Neural cell (in vitro differentiated cells): Measurements from ENCODE around the gene NGFR. TPM values are rescaled to one million over a fixed set of nuclear protein-coding genes. Genes with fewer than 3 reads are reported as not detected.

Source experiments
- H2AFZ ChIP-seq: fragments of 200-600, 300-800 bp; sonication (generic), shearing (Covaris generic); 2 replicates; pipeline ENCODE4 v1.6.0; 2014; ENCODE audit warnings: low read depth, mild to moderate bottlenecking, antibody characterized with exemption, low read length, moderate library complexity
- H3F3A ChIP-seq: fragments of 200-600 bp; shearing (Covaris generic); 2 replicates; pipeline ENCODE4 v1.6.1; 2016; ENCODE audit warnings: mild to moderate bottlenecking, moderate library complexity, mixed read lengths, antibody characterized with exemption, low read length; ENCODE audit not compliant: insufficient read depth, poor library complexity, severe bottlenecking
- H3K27ac ChIP-seq: fragments of 200-600, 300-800 bp; sonication (generic), shearing (Covaris generic); 2 replicates; pipeline ENCODE4 v1.5.1; 2014; ENCODE audit warnings: mild to moderate bottlenecking, low read length, moderate library complexity
- H3K27me3 ChIP-seq: fragments of 300-800, 200-600 bp; sonication (generic), shearing (Covaris generic); 2 replicates; pipeline ENCODE4 v1.6.0; 2014; ENCODE audit warnings: mild to moderate bottlenecking, low read depth, low read length, moderate library complexity; ENCODE audit not compliant: insufficient read depth
- H3K36me3 ChIP-seq: fragments of 300-800, 200-600 bp; sonication (generic), shearing (Covaris generic); 2 replicates; pipeline ENCODE4 v1.5.1; 2014; ENCODE audit warnings: mild to moderate bottlenecking, antibody characterized with exemption, low read length, moderate library complexity; ENCODE audit not compliant: insufficient read depth
- H3K4me2 ChIP-seq: fragments of 300-800, 200-600 bp; sonication (generic), shearing (Covaris generic); 2 replicates; pipeline ENCODE4 v1.6.0; 2014; ENCODE audit warnings: mild to moderate bottlenecking, low read length
- H3K4me3 ChIP-seq: fragments of 300-800, 200-600 bp; sonication (generic), shearing (Covaris generic); 2 replicates; pipeline ENCODE4 v1.5.1; 2014; ENCODE audit warnings: mild to moderate bottlenecking, low read length, moderate library complexity
- H3K79me2 ChIP-seq: fragments of 200-600 bp; shearing (Covaris generic); replicated peaks from 2 replicates; pipeline ENCODE4 v1.6.0; 2014; ENCODE audit warnings: mild to moderate bottlenecking, low read length, moderate library complexity; ENCODE audit not compliant: insufficient read depth
- H3K9ac ChIP-seq: fragments of 300-800, 200-600 bp; sonication (generic), shearing (Covaris generic); 2 replicates; pipeline ENCODE4 v1.6.1; 2016; ENCODE audit warnings: mild to moderate bottlenecking, low read length, mixed read lengths
- H3K9me2 ChIP-seq: fragments of 200-600 bp; shearing (Covaris generic); 2 replicates; pipeline ENCODE4 v1.6.1; 2016; ENCODE audit warnings: mild to moderate bottlenecking, low read length, mixed read lengths; ENCODE audit not compliant: insufficient read depth
- H3K9me3 ChIP-seq: fragments of 200-600, 300-800 bp; sonication (generic), shearing (Covaris generic); 2 replicates; pipeline ENCODE4 v1.6.1; 2016; ENCODE audit warnings: mild to moderate bottlenecking, mixed run types, low read length, moderate library complexity, mixed read lengths
- H4K20me1 ChIP-seq: fragments of 200-600 bp; shearing (Covaris generic); 2 replicates; pipeline ENCODE4 v1.6.1; 2016; ENCODE audit warnings: mild to moderate bottlenecking, mixed run types; ENCODE audit not compliant: insufficient read depth
- CTCF ChIP-seq: fragments of 450-650 bp; IDR thresholded peaks from 2 replicates; pipeline ENCODE4 v1.5.1; 2014; ENCODE audit warnings: antibody characterized with exemption, mild to moderate bottlenecking, moderate library complexity; ENCODE audit not compliant: poor library complexity, severe bottlenecking
- EP300 ChIP-seq: fragments of 450-650 bp; conservative IDR thresholded peaks from 2 replicates; pipeline ENCODE4 v1.6.1; 2014; ENCODE audit warnings: antibody characterized with exemption, mild to moderate bottlenecking, moderate library complexity; ENCODE audit not compliant: poor library complexity, severe bottlenecking
- EZH2 ChIP-seq: fragments of 200-600, 300-800 bp; shearing (Covaris generic), sonication (generic); IDR thresholded peaks from 2 replicates; pipeline ENCODE4 v1.6.1; 2014; ENCODE audit warnings: antibody characterized with exemption, low read length, borderline replicate concordance, mild to moderate bottlenecking; ENCODE audit not compliant: insufficient read depth, poor library complexity, severe bottlenecking
- MXI1 ChIP-seq: fragments of 450-650 bp; conservative IDR thresholded peaks from 2 replicates; pipeline ENCODE4 v1.6.1; 2014; ENCODE audit warnings: antibody characterized with exemption, mild to moderate bottlenecking; ENCODE audit not compliant: poor library complexity, severe bottlenecking
- POLR2AphosphoS5 ChIP-seq: IDR thresholded peaks from 2 replicates; pipeline ENCODE4 v1.6.1; 2012
- RAD21 ChIP-seq: fragments of 450-650 bp; conservative IDR thresholded peaks from 2 replicates; pipeline ENCODE4 v1.6.1; 2014; ENCODE audit warnings: antibody characterized with exemption, mild to moderate bottlenecking, moderate library complexity
- SMC3 ChIP-seq: fragments of 450-650 bp; conservative IDR thresholded peaks from 2 replicates; pipeline ENCODE4 v1.6.1; 2014; ENCODE audit warnings: antibody characterized with exemption, mild to moderate bottlenecking, moderate library complexity; ENCODE audit not compliant: poor library complexity
- TAF1 ChIP-seq: IDR thresholded peaks from 2 replicates; pipeline ENCODE4 v1.6.1; 2012; ENCODE audit warnings: low read depth
- polyA plus RNA-seq: library from polyadenylated mRNA; depleted of rRNA; stranded (reverse); fragments of >200 nt; gene quantifications from 2 replicates; pipeline ENCODE4 v1.2.3, GENCODE V29; 2014
- TF ChIP-seq, protein P1 (sequence below): IDR thresholded peaks from 2 replicates; pipeline ENCODE4 v1.6.1; 2012; ENCODE audit warnings: borderline replicate concordance

The NGFR gene
- polyA plus RNA-seq, 1 donor from 2014 or later = 3.6 TPM

GRCh38 chr17:49482144-49482817 is 12.8 kb upstream of the NGFR start:
- H3K4me3 ChIP-seq = no peak overlapping the region
- no peak overlapping the region for H2AFZ ChIP-seq
- no peak for TF ChIP-seq TAF1
- no peak for TF ChIP-seq MXI1
- TF ChIP-seq SMC3 = no peak
- TF ChIP-seq POLR2AphosphoS5 = no peak
- no peak for TF ChIP-seq RAD21
- no peak for TF ChIP-seq EP300
- no peak for TF ChIP-seq CTCF
- no peak for TF ChIP-seq EZH2
- TF ChIP-seq, protein P1, sequence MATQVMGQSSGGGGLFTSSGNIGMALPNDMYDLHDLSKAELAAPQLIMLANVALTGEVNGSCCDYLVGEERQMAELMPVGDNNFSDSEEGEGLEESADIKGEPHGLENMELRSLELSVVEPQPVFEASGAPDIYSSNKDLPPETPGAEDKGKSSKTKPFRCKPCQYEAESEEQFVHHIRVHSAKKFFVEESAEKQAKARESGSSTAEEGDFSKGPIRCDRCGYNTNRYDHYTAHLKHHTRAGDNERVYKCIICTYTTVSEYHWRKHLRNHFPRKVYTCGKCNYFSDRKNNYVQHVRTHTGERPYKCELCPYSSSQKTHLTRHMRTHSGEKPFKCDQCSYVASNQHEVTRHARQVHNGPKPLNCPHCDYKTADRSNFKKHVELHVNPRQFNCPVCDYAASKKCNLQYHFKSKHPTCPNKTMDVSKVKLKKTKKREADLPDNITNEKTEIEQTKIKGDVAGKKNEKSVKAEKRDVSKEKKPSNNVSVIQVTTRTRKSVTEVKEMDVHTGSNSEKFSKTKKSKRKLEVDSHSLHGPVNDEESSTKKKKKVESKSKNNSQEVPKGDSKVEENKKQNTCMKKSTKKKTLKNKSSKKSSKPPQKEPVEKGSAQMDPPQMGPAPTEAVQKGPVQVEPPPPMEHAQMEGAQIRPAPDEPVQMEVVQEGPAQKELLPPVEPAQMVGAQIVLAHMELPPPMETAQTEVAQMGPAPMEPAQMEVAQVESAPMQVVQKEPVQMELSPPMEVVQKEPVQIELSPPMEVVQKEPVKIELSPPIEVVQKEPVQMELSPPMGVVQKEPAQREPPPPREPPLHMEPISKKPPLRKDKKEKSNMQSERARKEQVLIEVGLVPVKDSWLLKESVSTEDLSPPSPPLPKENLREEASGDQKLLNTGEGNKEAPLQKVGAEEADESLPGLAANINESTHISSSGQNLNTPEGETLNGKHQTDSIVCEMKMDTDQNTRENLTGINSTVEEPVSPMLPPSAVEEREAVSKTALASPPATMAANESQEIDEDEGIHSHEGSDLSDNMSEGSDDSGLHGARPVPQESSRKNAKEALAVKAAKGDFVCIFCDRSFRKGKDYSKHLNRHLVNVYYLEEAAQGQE = no peak
- no peak overlapping the region for H3K27ac ChIP-seq
- no peaks in the 10 kb centered on the region for H3K9me2 ChIP-seq
- H3K4me2 ChIP-seq = no peak overlapping the region
- no peaks in the 10 kb centered on the region for H3F3A ChIP-seq
- H3K79me2 ChIP-seq = no peaks in the 10 kb centered on the region
- no peaks in the 10 kb centered on the region for H3K9me3 ChIP-seq
- no peaks in the 10 kb centered on the region for H3K36me3 ChIP-seq
- no peaks in the 10 kb centered on the region for H4K20me1 ChIP-seq
- peaks cover 7% of the 10 kb centered on the region for H3K27me3 ChIP-seq
- no peak overlapping the region for H3K9ac ChIP-seq

- Histone ChIP-seq H3K4me2 (no peak overlapping the region), H3K9ac (no peak overlapping the region)
Observed at GRCh38 chr17:49483599-49484509, 11.2 kb upstream of the NGFR start.

More at GRCh38 chr17:49483599-49484509, 11.2 kb upstream of the NGFR start:
- H3K79me2 ChIP-seq = no peaks in the 10 kb centered on the region
- peaks cover under 1% of the 10 kb centered on the region for H3K27me3 ChIP-seq
- no peaks in the 10 kb centered on the region for H3K36me3 ChIP-seq
- TF ChIP-seq MXI1 = no peak
- TF ChIP-seq TAF1 = no peak
- no peak for TF ChIP-seq EZH2
- TF ChIP-seq CTCF = no peak
- no peak for TF ChIP-seq POLR2AphosphoS5
- no peak for TF ChIP-seq EP300
- TF ChIP-seq, protein P1 = no peak
- TF ChIP-seq RAD21 = no peak
- no peak for TF ChIP-seq SMC3
- H4K20me1 ChIP-seq = no peaks in the 10 kb centered on the region
- no peaks in the 10 kb centered on the region for H3K9me2 ChIP-seq
- no peaks in the 10 kb centered on the region for H3K9me3 ChIP-seq
- H3K27ac ChIP-seq = no peak overlapping the region
- no peaks in the 10 kb centered on the region for H3F3A ChIP-seq
- no peak overlapping the region for H3K4me3 ChIP-seq
- no peak overlapping the region for H2AFZ ChIP-seq
